HG03432 (cell line): ENCODE results near the gene PADI2.
A peak's percentile ranks its signal among the peaks of the same experiment; 100 is the strongest.
"Not testable (repeated sequence)": the region's sequence is repeated elsewhere in the genome, so short reads cannot be mapped to it uniquely, and the experiment has no call there.

ENCODE experiments used
- ATAC-seq: cut with Tn5 transposase; IDR thresholded peaks from one replicate; pipeline ENCODE4 v1.9.1; 2021; ENCODE audit warnings: mild to moderate bottlenecking, moderate library complexity; ENCODE audit not compliant: unreplicated experiment

PADI2 gene

GRCh38 chr1:17086751-17087150, 32.5 kb downstream of the PADI2 start:
- ATAC-seq: no peak

GRCh38 chr1:17084787-17085186, 34.5 kb downstream of the PADI2 start:
- no peak for ATAC-seq

DNA sequence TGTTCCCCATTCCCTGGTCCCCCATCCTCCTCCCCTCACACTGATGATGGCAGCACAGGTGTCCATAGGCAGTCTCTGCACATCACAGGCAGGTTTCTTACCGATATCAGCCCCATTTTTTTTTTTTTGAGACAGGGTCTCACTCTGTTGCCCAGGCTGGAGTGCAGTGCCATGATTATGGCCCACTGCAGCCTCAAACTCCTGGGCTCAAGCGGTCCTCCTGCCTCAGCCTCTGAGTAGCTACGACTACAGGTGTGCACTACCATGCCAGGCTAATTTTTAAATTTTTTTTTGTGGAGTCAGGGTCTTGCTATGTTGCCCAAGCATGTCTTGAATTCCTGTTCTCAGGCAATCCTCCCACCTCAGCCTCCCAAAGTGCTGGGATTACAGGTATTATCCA, 36.5 kb downstream of the PADI2 start:
- ATAC-seq: no peak

GRCh38 chr1:17081439-17081838, 37.8 kb downstream of the PADI2 start:
- no peak for ATAC-seq

DNA sequence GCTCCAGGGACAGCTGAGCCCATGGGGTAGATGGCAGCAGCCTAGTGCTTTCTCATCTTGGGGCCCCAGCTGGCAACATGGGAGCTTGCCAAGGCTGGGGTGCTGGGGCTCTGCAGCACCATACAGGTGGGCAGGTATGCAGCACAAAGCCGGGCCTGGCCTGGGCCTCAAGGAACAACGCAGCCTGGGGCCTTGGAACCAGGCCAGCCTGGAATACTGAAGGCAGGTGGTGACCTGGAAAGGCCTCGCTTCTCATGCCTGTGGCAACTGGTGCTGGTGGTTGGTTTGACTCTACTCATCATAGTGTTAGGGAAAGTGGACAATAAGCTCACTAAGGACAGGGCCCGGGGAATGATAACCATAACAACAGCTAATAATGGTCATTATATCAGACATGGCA, 38.4 kb downstream of the PADI2 start:
- ATAC-seq: no peak

- no peak for ATAC-seq
Measured at GRCh38 chr1:17080085-17080759, 39.0 kb downstream of the PADI2 start.

GRCh38 chr1:17078991-17079868, 40.0 kb downstream of the PADI2 start:
- no peak for ATAC-seq

GRCh38 chr1:17075470-17076255, 43.6 kb downstream of the PADI2 start:
- ATAC-seq: no peak

GRCh38 chr1:17071794-17072193, 47.5 kb downstream of the PADI2 start:
- ATAC-seq: no peak

DNA sequence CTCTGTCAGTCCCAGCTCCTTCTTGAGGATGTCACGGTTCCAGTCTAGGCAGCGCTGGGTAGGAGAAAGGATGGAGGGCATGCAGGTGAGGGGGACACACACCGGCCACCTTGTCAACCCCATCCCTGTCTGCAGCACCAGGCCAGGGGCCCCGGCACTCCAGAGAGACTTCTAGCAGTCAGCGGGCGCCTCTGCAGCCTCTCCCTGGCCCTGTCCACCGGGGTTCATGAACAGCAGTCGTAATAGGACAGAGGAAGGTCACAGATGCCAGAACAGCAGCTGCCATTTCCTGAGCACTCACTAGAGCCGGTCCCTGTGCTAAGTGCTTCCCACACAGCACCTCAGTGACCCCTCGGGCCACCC, 49.1 kb downstream of the PADI2 start:
- no peak for ATAC-seq

GRCh38 chr1:17069452-17070162, 49.6 kb downstream of the PADI2 start:
- no peak for ATAC-seq

DNA sequence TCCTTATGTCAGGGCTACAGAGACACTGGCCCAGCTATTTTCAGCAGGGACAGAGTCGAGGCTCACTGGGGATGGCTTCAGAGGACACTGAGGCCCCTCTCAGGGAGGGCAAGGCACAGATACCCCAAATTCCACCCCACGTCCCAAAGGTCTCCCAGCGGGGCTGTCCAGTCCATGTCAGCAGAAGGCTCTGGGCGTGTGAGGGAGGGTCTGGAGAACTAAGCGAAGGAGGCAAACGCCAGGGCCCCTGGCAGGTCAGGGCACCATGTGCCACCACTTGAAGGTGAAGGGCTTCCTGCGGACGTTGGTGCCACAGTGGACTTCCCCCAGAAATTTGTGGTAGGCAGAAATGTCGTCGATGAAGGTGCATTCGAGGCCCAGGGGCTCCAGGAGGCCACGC, 50.5 kb downstream of the PADI2 start:
- ATAC-seq: no peak

- no peak for ATAC-seq
Measured at GRCh38 chr1:17067465-17068240, 51.6 kb downstream of the PADI2 start.

- ATAC-seq: no peak
Measured at GRCh38 chr1:17067069-17067426, 52.2 kb downstream of the PADI2 start.

DNA sequence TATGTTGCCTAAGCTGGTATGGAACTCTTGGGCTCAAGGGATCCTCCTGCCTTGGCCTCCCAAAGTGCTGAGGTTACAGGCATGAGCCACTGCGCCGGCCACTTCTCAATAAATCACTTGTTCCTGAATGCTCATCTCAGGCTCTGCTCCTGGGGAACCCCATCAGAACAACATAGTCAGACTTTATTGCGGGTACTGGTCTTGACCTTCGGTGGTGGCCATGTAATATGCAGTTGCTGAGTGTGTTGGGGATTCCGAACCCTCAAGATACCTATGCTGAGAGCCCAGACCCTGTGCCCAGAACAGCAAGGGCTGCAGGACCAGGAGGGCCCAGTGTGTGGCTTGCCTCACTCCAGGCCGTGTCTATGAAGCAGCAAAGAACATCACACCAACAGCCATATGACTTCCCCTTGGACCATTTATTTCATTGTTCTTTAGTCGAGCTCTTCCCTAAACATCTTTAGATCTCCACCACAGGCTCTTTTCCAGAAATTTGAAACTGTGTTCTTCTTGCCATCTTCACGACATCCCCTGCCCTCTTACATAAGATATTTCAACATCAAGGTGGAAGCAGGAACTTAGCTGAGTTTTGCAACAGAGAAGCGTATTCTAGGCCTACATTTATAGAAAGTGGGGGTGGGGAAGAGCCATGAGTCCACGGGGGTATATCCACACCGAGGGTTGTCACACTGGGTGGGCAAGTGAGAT, 52.7 kb downstream of the PADI2 start:
- no peak for ATAC-seq

DNA sequence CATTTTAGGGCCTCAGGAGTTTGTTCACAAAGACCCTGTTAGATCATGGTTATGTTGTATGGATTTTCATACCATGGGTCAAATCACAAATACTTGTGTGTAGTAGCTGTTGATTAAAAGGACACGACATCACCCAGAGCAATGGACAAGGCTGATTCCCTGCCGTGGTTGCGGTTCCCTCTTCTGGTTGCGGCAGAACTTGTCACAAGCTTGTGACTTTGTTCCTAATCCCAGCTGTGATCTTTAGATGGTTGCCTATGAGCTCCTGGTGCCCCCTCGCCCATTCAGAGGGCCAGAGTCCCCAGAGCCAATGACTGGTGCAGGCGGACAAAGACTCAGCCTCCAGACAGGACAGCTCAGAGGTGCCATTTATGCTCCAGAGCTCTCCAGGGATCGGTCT, 53.6 kb downstream of the PADI2 start:
- ATAC-seq: no peak

GRCh38 chr1:17062751-17063150, 56.5 kb downstream of the PADI2 start:
- not testable (repeated sequence) for ATAC-seq

- no peak for ATAC-seq
Measured at GRCh38 chr1:17061892-17062291, 57.4 kb downstream of the PADI2 start.

- no peak for ATAC-seq
Measured at GRCh38 chr1:17061486-17061885, 57.8 kb downstream of the PADI2 start.

GRCh38 chr1:17060306-17060749, 58.9 kb downstream of the PADI2 start:
- peak; percentile 8 for ATAC-seq
